GM18498 (cell line): Measurements from ENCODE around the gene PGM2.
"Not testable (repeated sequence)": the region's sequence is repeated elsewhere in the genome, so short reads cannot be mapped to it uniquely, and the experiment has no call there.

ENCODE experiments used
- ATAC-seq: cut with Tn5 transposase; IDR thresholded peaks from one replicate; pipeline ENCODE4 v1.9.1; 2021; ENCODE audit warnings: mild to moderate bottlenecking, moderate library complexity; ENCODE audit not compliant: unreplicated experiment

Gene PGM2

GRCh38 chr4:37816719-37817118 lies 9.8 kb upstream of the PGM2 start:
- no peak for ATAC-seq

DNA sequence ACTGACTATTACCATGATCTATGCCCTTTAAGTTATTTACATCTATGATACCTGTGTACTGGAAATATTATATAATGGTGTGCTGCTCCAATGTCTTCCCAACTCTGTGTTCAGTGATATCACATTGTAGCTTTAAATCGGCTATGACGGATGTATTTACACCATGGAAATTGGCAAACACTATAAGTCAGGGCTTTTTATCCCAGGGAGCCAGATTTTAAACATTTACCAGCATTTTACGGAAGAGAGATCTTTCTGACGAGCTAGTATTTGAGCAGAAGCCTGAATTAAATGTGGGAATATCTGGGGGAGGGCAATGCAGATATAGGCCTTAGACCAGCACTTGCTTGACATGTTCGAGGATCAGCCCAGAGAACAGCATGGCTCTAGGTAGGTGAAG lies 7.7 kb upstream of the PGM2 start:
- ATAC-seq, result no peak

DNA sequence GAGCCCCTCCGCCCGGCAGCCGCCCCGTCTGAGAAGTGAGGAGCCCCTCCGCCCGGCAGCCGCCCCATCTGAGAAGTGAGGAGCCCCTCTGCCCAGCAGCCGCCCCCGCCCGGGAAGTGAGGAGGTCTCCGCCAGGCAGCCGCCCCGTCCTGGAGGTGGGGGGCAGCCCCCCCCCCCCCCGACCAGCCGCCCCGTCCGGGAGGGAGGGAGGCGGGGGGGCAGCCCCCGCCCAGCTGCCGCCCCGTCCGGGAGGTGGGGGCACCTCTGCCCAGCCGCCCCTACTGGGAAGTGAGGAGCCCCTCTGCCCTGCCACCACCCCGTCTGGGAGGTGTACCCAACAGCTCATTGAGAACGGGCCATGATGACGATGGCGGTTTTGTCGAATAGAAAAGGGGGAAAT lies 6.0 kb upstream of the PGM2 start:
- ATAC-seq, result not testable (repeated sequence)

GRCh38 chr4:37821953-37822605 lies 4.4 kb upstream of the PGM2 start:
- no peak for ATAC-seq

DNA sequence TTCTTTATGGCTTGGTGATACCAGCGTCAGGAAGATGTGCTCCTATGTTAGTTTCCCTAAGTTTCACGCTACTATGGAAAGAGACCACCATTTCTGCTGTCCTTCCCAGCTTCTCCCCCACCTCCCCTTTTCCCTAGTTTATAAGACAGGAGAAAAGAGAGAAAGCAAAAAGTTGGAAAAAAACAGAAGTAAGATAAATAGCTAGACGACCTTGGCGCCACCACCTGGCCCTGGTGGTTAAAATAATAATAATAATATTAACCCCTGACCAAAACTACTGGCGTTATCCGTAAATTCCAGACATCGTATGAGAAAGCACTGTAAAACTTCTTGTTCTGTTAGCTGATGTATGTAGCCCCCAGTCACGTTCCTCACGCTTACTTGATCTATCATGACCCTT lies 985 bp upstream of the PGM2 start:
- ATAC-seq, result not testable (repeated sequence)

DNA sequence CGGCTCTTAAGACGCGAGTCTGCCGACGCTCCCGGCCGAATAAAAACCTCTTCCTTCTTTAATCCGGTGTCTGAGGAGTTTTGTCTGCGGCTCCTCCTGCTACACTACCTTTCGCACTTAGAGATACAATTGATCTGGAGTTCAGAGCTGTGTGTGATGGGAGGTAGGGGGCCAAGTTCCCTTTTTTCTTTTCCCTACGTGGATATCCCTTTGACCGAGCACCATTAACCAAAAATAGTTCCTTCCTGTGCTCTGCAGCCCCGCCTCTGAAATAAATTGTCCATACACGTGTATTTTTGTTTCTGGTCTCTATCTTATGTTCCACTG lies 555 bp upstream of the PGM2 start:
- peak; percentile 10 for ATAC-seq

DNA sequence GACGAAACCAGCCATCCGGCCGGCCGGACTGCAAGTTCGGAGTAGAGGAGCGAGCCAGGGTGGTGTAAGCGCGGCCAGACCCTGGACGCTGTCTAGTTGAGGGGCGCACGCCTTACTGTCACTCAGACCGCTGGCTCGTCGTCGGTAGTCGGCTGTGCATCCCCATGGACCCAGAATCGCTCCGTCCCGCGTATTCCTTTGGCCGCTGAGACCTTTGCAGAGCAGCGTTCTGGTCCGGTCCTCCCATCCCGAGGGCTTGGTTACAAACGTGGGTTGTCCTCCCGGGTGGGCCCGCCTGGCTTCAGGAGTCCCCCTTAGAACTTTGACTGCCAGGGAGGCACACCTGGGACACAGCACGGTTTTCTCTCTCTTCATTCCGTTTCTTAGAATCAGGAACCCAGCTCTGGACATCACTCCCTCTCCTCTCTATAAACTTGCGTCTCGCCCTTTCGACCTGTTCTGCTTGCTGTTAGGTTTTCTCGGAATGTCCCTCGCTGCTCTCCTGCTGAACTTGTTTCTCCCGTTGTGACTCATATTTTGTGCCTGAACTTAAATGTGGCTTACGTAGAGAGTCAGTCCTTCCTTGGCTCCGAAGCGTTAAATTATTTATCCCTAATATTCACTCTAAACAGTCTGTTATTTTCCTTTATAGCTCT lies 672 bp downstream of the PGM2 start:
- ATAC-seq, result peak; percentile 39

GRCh38 chr4:37827802-37828321 lies 1.4 kb downstream of the PGM2 start:
- ATAC-seq, result no peak

- no peak for ATAC-seq
Measured at GRCh38 chr4:37828843-37829242, 2.4 kb downstream of the PGM2 start.

GRCh38 chr4:37830640-37831039 lies 4.2 kb downstream of the PGM2 start:
- ATAC-seq, result no peak

- no peak for ATAC-seq
Measured at GRCh38 chr4:37835031-37835430, 8.5 kb downstream of the PGM2 start.

- ATAC-seq, result no peak
Measured at GRCh38 chr4:37835806-37836205, 9.3 kb downstream of the PGM2 start.

GRCh38 chr4:37836274-37836673 lies 9.8 kb downstream of the PGM2 start:
- ATAC-seq, result no peak

GRCh38 chr4:37836838-37837440 lies 10.5 kb downstream of the PGM2 start:
- ATAC-seq, result no peak

- no peak for ATAC-seq
Measured at GRCh38 chr4:37837446-37837845, 11.0 kb downstream of the PGM2 start.

- no peak for ATAC-seq
Measured at GRCh38 chr4:37839426-37839825, 12.9 kb downstream of the PGM2 start.

- ATAC-seq, result no peak
Measured at GRCh38 chr4:37844204-37844603, 17.7 kb downstream of the PGM2 start.

- no peak for ATAC-seq
Measured at GRCh38 chr4:37845201-37845600, 18.7 kb downstream of the PGM2 start.

DNA sequence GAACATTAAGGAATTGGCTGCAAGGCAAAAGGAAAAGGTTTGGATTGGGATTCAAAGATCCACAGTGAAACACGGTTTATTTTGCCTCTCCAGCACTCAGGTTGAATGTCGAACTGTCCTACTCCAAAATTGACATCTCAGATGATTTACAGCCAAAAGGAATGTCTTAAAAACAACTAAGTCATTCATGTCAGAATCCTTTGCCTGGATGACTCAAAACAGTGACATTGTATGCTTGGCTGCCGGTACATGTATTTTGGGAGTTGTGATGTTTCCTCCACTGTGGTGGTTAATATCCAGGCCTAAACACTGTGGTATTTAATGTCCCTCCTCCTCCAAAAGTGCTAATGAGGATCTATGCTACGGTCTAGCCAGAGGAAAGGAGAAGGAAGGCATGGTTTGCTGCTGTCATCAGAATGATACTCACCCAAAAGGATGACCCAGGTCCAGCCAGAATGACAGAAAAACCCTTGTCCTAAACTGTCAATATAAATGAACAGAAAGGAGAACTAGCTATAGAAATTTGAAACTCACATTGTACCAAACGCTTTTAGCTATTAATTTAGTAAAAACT lies 20.9 kb downstream of the PGM2 start:
- ATAC-seq, result no peak

GRCh38 chr4:37852376-37852775 lies 25.9 kb downstream of the PGM2 start:
- no peak for ATAC-seq

- ATAC-seq, result no peak
Measured at GRCh38 chr4:37858112-37858511, 31.6 kb downstream of the PGM2 start.

GRCh38 chr4:37858872-37859271 lies 32.4 kb downstream of the PGM2 start:
- no peak for ATAC-seq
